Stimulated activated CD4-positive, alpha-beta T cell treated with anti-CD3 and anti-CD28 coated beads, Interleukin-4, amount 100 ng/mL, for 1 hour (primary cell): ENCODE measurements around the gene SYNE1.
"Not testable (repeated sequence)": the region's sequence is repeated elsewhere in the genome, so short reads cannot be mapped to it uniquely, and the experiment has no call there.

Experiments used
- DNase-seq: peaks from one replicate; pipeline ENCODE4 v3.0.0-alpha.2; 2020

The SYNE1 gene

GRCh38 chr6:152087096-152087495 lies 550.1 kb downstream of the SYNE1 start:
- DNase-seq = no peak

GRCh38 chr6:152086223-152086873 lies 550.8 kb downstream of the SYNE1 start:
- DNase-seq = no peak

GRCh38 chr6:152085451-152085921 lies 551.7 kb downstream of the SYNE1 start:
- DNase-seq = no peak

GRCh38 chr6:152078804-152079203 lies 558.4 kb downstream of the SYNE1 start:
- DNase-seq = no peak

- no peak for DNase-seq
Observed at GRCh38 chr6:152078001-152078400, 559.2 kb downstream of the SYNE1 start.

GRCh38 chr6:152076242-152076641 lies 560.9 kb downstream of the SYNE1 start:
- DNase-seq = not testable (repeated sequence)

GRCh38 chr6:152071843-152072242 lies 565.3 kb downstream of the SYNE1 start:
- no peak for DNase-seq
